CD4-positive, alpha-beta T cell treated with Interleukin-17A for 4 hours (primary cell): ENCODE results near the gene DEFB119.
"Not testable (repeated sequence)": the region's sequence is repeated elsewhere in the genome, so short reads cannot be mapped to it uniquely, and the experiment has no call there.

Experiments used
- DNase-seq: peaks from one replicate; pipeline ENCODE4 v3.0.0-alpha.2; 2020; ENCODE audit warnings: mixed read lengths

DEFB119 gene, protein sequence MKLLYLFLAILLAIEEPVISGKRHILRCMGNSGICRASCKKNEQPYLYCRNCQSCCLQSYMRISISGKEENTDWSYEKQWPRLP

GRCh38 chr20:31390490-31390889 lies at the start of gene DEFB119:
DEFB119 (minus strand) TSS chr20:31390590; CDS start chr20:31390483, 107 bp downstream.
- DNase-seq: no peak

- no peak for DNase-seq
Observed at GRCh38 chr20:31430568-31431115, 40.3 kb upstream of the DEFB119 start.

DNA sequence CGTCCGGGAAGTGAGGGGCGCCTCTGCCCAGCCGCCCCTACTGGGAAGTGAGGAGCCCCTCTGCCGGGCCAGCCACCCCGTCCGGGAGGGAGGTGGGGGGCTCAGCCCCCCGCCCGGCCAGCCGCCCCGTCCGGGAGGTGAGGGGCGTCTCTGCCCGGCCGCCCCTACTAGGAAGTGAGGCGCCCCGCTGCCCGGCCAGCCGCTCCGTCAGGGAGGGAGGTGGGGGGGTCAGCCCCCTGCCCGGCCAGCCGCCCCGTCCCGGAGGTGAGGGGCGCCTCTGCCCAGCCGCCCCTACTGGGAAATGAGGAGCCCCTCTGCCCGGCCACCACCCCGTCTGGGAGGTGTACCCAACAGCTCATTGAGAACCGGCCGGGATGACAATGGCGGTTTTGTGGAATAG lies 37.2 kb upstream of the DEFB119 start:
- DNase-seq: not testable (repeated sequence)

DNA sequence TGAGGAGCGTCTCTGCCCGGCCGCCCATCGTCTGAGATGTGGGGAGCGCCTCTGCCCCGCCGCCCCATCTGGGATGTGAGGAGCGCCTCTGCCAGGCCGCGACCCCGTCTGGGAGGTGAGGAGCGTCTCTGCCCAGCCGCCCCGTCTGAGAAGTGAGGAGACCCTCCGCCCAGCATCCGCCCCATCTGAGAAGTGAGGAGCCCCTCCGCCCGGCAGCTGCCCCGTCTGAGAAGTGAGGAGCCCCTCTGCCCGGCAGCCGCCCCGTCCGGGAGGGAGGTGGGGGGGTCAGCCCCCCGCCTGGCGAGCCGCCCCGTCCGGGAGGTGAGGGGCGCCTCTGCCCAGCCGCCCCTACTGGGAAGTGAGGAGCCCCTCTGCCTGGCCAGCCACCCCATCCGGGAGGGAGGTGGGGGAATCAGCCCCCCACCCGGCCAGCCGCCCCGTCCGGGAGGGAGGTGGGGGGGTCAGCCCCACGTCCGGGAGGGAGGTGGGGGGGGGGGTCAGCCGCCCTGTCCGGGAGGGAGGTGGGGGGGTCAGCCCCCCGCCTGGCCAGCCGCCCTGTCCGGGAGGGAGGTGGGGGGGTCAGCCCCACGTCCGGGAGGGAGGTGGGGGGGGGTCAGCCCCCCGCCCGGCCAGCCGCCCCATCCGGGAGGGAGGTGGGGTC lies 36.6 kb upstream of the DEFB119 start:
- not testable (repeated sequence) for DNase-seq

DNA sequence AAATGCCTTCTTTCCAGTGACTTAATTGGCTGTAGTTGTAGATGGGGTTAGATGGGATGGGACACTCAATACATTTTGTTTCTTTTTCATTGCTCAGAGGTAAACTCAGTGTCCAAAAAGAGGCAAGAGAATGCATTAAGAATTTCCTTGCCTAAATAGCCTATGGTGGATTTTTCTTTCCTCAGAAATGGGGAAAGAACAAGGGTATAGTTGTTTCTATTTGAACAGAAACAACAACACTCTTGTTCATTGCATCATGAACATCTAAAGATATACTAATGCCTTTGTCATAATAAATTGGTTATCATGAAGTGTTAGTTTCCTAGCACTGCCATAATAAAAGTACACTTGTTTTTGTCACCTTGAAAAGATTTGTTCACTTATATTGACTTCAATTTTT lies 35.4 kb upstream of the DEFB119 start:
- no peak for DNase-seq

GRCh38 chr20:31418307-31418706 lies 27.9 kb upstream of the DEFB119 start:
- no peak for DNase-seq

DNA sequence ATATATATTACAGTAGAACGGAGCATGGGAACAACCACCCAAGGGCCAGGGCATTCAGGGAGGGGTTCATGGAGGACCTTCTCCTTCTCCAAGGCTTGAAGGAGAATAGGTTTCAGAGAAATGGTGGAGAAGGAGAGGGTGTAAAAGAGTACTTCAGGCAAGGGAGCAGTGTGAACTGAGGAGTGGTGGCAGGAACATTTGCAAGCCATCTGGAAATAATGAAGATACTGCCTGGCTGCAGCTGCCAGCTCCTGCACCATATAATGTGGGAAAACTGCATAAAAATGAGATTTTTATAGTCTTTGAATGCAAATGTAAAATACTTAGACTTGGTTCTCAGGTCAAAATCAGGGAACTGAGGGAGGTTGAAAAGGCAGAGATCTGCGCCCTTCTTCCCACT lies 25.3 kb upstream of the DEFB119 start:
- DNase-seq: no peak

GRCh38 chr20:31414381-31414780 lies 24.0 kb upstream of the DEFB119 start:
- no peak for DNase-seq

DNA sequence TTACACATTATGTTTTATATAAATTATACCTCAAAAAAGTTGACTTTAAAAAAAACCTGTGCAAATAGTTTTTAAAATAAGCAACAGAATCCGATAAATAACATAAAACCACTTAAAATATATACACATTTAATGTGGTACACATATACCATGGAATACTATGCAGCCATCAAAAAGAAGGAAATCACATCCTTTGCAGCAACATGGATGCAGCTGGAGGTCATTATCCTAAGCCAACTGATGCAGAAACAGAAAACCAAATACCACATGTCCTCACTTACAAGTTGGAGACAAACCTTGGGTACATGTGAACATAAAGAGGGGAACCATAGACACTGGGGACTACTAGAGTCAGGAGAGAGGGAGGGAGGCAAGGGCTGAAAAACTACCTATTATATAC lies 19.6 kb upstream of the DEFB119 start:
- DNase-seq: no peak

GRCh38 chr20:31406115-31406514 lies 15.7 kb upstream of the DEFB119 start, which contains the start of gene DEFB121:
DEFB121 (minus strand) TSS chr20:31406215; CDS start chr20:31406152, 63 bp downstream.
- no peak for DNase-seq

- DNase-seq: no peak
Observed at GRCh38 chr20:31403886-31404285, 13.5 kb upstream of the DEFB119 start.

DNA sequence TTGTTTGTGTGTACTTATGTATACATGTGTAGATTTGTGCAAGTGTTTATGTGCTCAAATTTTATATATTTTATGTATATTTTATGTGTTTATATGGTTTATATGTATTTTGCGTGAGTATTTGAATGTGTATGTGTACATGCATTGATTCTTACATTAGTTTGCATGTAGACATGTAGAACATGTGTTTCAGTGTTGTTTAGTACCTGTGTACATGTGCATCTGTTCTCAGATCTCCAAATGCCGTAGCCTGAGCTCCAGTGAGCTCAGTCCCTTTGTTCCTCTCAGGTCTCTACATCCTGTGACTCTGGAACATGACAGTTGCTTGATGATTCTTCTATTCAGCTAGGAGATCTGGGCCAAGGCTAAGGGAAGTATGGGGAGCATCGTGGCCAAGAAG lies 4.5 kb upstream of the DEFB119 start:
- DNase-seq: no peak

- no peak for DNase-seq
Observed at GRCh38 chr20:31392836-31393235, 2.4 kb upstream of the DEFB119 start.

DNA sequence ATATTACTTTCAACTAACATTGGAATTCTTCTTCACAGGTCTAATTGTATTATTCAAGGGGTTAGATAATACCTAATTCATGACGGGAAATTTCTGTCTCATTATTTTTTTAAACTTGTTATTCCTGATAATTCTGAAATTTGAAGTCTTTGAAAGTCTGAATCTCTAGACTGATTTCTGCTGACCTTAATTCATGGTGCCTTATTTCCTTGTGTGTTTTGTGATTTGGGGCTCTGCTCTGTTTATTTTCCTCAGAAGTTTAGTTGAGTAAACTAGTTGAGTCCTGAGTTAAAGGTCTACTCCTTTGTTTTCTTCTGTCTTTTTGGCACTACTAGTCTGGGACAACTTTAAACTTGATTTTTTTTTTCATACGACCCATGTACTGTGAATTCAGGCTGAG lies 16.0 kb downstream of the DEFB119 start:
- no peak for DNase-seq

- no peak for DNase-seq
Observed at GRCh38 chr20:31368301-31368700, 22.1 kb downstream of the DEFB119 start, which contains the start of gene DEFB118. DEFB118 (plus strand) TSS chr20:31368601; CDS start chr20:31368651, 50 bp downstream.

- DNase-seq: not testable (repeated sequence)
Observed at GRCh38 chr20:31364272-31364671, 26.1 kb downstream of the DEFB119 start.

- DNase-seq: no peak
Observed at GRCh38 chr20:31363295-31363694, 27.1 kb downstream of the DEFB119 start.

DNA sequence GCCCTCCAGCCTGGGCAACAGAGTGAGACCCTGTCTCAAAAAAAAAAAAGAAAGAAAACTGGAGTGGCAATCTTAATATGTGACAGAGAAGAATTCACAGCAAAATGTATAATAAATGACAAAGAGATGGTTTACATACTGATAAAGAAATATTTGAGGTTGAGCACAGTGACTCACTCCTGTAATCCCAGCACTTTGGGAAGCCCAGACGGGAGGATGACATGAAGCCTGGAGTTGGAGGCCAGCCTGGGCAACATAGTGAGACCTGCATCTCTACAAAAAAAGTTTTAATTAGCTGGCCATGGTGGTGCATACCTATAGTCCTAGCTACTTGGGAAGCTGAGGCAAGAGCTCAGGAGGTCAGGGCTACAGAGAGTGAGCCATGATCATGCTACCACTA lies 34.4 kb downstream of the DEFB119 start:
- DNase-seq: no peak

GRCh38 chr20:31341470-31341869 lies 48.9 kb downstream of the DEFB119 start:
- DNase-seq: no peak

DNA sequence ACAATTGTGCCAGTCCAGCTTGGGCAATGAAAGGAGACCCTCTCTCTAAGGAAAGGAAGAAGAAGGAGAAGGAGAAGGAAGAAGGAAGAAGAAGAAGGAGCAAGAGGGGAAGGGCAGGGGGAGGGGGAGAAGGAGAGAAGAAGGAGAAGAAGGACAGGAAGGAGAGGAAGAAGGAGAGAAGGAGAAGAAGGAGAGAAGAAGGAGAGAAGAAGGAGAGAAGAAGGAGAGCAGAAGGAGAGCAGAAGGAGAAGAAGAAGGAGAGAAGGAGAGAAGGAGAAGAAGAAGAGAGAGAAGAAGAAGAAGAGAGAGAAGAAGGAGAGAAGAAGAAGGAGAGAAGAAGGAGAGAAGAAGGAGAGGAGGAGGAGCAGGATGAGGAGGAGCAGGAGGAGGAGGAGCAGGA lies 59.5 kb downstream of the DEFB119 start:
- DNase-seq: no peak
